NCI-H446 (cell line): ENCODE measurements around the gene MPZL1.

Experiments
- DNase-seq, 2 experiments: peaks; one replicate each; lab custom pipeline; 2025; lab: John Stamatoyannopoulos, UW

Gene MPZL1

DNA sequence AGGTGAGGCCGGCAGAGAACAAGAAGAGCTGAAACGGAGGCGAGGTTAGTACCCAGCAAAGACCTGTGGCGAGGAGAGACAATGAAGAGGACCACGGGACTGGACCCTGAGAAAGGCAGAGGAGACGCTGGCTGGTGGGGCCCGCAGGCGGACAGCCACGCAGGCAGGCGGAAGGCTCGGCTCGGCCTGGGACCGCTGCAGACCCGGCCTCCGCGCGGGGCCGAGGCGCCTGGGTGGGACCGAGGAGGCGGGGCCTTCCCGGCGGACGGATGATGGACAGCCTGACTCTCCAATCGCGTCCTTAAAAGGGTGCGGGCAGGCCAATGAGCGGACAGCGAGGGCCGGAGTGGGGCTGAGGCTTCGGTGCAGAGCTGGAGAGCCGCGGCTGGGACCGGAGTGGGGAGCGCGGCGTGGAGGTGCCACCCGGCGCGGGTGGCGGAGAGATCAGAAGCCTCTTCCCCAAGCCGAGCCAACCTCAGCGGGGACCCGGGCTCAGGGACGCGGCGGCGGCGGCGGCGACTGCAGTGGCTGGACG lies at the start of gene MPZL1:
TSS of gene MPZL1 (plus strand) at position 366 of the 535 bp plus-strand sequence. CDS start 170 bp downstream, outside the sequence.
- peak; percentile 90 to 96 for DNase-seq

DNA sequence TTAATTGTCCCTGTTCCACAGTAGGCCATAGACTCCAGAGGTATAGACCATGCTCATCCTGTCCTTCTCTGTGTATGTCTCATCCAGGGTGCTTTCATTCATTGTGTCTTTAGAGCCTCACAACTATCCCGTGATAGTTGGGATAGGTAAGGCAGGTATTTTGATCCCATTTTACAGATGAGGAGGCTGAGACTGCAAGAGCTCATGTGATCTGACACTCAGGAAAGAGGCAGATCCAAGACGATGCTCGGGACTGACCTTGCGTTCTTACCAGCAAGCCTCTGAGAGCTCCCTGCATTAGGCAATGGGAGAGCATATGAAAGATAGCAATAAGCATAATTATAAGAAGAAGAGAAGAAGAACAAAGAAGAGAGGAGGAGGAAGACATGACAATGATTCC lies 49.0 kb upstream of the MPZL1 start:
- no peak for DNase-seq

DNA sequence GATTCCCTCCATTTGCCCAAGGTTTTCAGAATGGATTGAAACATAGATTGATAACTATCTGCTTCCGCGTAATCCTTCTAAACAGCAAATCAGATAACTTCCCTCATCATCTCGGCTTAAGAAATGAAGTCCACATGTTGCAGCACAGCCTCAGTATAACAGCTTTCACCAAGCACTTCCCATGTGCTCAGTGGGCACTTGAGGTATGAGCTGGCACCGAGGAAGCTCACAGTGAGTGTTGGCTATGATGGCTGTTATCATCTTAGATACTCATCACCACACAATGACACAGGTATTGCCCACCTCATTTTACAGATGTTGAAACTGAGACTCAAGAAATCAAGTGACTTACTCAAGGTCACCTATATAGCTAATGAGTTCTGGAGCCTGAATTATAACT lies 48.5 kb upstream of the MPZL1 start:
- DNase-seq = no peak

DNA sequence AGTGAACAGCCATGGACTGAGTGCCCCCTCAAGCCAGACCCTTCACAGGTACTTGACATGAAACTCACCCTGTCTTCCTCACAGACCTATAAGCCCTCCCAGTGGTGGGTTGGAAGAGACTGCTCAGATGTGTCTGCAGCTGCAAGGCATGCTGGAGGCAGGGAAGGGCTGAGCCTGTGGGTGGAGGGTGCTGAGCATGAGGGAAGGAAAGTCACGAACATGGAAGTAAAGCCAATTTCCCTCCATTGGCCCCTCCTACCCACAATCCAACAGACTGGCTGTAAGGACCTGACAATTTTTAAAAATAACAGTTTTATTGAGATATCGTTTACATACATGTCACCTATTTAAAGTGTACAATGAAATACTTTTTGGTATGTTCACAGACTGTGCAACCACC lies 47.6 kb upstream of the MPZL1 start:
- no peak for DNase-seq

DNA sequence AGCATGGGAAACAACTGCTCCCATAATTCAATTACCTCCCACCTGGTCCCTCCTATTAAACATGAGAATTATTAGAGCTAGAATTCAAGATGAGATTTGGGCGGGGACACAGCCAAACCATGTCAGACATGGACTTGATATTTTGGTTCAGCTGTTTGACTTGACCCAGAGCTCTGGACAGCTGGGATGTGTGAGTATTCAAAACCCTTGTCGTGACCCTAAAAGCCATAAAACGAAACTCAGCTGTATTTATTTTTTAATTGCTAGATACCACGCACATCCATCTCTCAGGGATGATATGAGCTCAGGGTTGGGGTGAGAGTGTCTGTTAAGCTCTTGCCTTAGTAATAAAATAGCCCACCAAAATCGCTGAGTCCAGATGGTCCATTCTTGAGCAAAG lies 46.3 kb upstream of the MPZL1 start:
- DNase-seq = no peak

DNA sequence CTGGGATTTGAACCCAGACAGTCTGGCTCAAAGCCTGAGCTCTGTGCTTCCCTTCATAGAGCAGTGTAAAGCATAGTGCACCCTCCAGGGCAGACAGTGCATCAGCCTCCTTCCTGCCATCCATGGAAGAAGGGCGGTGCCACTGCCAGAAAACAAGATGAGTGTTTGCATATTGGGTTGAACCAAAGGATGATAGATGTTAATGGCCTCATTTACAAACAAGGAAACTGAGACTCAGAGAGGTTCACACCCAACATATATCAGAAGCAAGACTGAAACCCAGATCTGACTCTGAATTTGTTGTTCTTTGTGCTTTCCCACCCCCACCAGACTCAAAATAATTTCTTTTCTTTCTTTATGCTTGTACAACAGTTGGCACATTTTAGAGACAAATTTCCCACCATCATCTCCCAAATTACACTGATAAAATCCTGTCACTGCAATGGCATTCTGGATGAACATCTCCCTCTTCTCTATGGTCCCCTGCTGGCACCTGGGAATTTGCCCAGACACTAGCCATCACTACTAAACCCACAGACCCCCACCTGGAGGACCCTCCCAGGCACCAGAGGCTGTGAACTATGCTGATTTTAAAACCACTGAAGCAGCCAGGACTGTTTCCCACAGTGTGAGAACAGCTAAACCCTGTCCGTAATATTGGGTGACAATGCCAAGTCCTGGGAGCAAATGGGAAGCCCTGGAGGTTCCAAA lies 45.4 kb upstream of the MPZL1 start:
- DNase-seq = no peak

DNA sequence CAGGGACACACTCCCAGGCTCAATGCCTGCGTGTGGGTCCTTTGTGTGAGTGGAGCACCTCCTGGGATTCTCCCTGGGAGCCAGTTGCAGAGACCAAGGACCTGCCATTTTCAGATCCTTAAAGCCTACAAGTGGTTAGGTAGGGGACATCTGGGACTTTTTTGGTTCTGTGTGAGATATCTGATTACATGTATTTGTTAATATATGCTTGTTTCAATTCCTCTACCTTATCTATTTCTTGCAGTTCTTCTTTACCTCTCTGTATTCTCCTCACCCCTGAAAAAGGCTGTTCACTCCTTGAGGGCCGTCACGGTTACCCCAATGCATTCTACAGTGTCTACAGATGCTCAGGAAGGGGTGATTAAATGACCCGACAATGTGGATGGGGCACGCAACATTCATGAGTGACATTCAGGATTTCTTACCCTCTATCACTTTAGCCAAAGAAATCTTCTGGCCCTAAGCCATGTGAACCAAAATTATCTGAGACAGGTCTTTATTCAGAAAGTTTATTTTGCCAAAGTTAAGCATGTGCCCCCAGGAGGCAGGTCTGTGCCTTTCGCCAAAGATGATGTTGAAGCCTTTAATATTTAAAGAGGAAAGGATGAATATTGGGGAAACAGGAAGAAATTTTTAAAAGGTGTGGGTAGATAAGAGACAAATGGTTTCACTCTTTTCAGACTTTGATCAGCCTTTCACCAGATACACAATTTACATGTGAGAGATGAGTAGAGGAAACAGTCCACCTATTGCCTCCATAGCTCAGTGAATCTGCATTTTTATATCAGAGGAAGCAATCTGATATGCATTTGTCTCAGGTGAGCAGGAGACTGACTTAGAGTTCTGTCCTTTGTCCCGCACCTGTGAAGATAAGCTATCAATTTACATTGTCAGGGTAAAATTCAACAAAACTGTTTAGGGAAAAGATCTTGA lies 44.6 kb upstream of the MPZL1 start:
- DNase-seq = no peak

DNA sequence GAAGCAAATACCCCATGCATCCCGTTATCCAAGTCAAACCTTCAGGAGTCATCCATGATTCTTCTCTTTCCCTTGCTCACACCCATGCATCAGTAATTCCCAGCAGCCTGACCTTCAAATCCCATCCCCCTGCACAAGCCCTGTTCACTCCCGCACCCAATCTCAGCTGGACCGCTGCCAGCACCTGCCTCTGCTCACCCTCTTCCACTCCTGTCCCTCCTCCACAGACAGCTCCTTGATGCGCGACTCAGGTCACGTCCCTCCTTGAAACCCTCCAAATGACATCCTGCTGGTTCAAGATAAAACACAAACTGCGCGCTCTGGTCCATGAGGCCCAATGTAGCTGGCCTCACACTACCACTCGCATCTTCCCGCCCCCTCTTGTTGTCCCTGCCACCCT lies 43.4 kb upstream of the MPZL1 start:
- DNase-seq = no peak

DNA sequence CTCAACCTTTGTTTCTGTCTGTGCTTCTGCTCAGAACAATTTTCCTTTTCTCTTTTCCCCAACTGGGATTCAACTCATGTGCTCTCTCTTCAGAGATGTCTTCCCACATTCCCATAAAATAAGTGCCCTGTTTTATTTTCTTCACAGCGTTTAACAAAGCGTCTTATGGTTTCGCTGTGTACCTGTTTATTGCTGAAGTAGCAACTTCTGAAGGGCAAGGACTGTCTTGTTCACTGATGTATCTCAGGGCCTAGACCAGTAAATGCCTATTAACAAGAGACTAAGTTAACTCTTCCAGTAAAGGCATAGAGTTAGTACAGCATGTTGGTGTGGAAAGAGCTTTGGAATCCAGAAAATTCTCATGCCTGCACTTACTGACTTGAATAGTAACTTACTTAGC lies 42.9 kb upstream of the MPZL1 start:
- DNase-seq = no peak

DNA sequence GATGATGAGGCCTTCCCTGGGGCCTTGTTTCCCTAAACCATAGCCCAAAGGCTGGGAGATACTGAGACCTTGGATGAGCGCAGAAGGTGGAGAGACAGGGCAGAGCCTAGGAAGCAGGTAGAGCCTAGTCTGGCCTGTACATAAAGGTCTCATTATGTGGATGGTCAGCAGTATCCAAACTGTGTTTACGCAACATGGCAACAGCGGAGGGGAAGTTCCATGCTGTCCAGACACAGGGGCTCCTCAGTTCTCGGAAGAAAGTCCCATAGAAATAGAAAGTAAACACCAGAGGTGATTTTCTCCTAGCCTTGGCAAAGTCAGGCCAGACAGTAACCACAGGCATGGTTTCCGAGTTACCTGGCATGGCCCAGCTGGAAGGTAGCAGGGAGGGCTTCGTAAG lies 42.1 kb upstream of the MPZL1 start:
- no peak for DNase-seq

DNA sequence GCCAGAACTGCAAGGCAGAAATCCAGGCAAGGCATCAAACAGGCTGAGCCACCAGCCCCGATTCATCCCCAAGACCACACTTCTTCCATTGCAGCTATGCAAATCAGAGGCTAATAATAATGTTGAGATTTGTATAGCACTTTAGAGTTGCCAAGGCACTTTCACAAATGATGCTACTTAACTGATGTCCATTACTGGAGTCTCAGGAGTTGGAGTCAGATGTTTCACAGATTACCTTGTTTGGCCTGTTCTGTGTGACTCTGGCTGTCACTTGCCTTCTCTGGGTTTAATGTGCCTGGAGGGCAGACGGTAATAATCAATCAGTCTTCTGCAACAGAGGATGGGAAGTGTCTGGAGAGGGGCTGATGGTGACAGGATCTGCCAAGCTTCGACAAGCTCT lies 40.8 kb upstream of the MPZL1 start:
- no peak for DNase-seq

DNA sequence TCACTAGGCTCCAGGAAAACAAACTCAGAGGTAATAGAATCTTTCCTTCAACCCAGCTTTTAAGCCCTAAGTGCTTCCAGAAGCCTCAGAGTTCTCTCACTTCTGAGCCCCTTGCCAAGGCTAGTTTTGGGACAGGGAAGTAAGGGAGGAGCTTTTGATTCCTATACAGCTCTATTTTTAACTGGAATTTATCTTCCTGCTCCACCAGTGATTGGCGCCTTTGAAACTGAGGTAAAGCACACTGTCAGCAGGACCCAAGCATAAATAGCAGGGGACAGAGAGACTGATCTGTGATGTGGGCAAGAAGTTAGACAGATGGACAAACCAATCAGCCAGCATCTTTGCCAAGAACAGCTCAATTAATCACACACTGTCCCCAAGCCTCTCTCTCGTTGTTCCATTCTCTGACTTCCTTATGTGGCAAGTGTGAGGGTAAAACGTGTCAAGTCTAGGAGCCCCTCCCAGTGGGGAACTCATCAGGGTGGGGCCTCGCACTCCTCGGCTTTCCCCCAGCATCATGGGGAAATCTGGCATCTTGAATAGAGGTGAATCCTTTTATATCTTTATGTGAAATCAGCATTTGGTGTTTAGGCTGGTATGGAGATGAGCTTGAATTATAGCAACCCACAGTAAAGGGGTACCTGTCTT lies 40.2 kb upstream of the MPZL1 start:
- peak; percentile 45 to 81 for DNase-seq

DNA sequence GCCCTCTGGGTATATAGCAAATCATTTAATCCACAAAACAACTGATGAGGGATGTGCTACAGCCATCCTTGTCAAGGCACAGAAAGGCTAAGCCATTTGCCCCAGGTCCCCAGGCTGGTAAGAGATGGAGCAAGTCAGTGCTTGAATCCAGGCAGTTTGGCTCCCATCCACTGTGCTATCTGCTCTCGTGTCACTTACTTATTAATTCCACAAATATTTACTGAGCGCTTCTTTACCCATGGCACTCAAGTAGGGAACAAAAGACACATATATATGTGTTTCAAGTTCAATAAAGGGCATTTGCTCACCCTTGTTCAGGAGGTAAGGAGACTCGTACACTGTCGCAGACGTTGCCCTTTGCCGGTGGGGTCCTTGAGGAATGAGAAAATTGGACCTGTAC lies 38.6 kb upstream of the MPZL1 start:
- no peak for DNase-seq

DNA sequence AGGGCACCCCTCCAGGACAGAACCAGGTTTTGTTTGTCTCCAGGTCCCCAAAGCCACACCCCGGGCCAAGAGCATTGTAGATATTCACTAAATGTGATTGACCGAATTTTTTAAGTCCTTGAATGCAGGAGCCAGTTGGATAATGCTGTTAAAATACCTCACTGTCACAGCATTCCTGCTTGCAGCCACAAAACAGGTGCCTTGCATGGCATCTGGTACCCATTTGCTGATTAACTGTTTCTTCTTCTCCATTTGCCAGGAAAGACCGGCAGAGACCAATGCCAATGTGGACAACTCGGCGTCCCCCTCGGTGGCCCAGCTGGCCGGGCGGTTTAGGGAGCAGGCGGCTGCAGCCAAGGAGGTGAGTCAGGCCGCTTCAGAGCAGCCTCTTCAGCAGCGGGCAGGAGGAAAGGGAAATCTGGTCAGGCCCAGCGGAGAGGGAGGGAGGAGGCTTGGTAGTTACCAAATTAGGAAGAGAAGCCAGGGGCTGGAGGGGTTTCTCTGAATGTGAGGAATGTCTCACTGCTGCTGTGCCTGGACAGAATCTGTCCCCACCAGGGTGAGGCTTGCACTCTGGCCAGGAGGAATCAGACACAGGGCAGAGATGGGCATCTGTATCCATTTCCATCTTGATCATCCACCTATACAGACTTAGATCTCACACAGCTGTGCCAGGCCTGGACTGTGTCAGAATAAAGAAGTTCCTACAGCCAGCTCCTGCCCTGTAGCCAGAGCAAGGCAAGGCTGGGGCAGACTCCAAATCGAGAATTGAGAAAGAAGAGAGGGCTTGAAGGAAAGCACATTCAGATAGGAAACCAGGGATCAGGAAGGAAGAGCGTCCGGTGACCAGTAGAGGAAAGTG lies 37.9 kb upstream of the MPZL1 start:
- peak; percentile 52 to 77 for DNase-seq

DNA sequence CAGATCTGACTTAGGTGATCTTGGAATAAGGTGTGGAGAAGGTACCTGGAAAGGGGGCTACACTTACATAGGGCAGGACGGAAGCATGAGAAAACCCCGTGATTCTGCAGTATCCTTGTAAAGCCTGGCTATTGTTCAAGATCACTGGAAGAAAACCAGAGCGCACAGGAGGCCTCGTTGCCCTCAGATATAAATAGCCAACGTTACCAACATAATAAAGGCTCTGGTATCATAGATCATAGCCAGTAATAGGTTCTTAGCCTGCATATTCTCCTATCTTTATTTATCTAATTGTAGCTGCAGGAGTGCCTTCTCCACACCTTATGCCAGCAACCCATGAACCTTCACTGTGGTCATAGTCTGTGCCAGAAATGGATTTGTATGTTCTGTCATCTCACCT lies 35.9 kb upstream of the MPZL1 start:
- peak in 1 of 2 experiments; percentile 19 for DNase-seq

DNA sequence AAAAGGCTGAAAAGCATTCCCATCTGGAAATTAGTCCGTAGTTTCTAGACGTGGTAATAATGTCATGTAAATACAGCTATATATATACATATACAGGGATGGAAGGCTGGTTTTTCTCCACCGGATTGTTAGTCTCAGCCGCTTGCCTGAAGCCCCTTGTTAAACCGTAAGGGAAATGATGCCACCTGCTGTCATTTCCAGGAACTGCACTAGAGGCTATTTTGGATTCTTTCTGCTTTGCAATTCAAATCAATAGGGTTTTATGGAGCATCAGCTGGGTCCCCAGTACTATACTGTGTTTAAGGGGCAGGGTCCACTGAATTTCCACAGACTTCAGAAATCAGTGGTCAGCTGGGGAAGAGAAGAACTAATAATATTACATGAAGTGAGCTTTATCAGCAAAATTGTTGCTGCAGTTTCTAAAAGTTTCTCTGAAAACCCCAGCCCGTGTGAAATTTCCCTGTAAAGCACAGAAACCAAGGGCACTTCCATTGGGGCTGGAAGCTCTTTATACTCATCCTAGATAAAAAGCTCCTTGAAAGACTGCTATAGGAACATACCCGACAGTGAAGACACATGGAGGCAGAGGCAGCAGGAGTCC lies 33.8 kb upstream of the MPZL1 start:
- DNase-seq = peak; percentile 78 to 93

DNA sequence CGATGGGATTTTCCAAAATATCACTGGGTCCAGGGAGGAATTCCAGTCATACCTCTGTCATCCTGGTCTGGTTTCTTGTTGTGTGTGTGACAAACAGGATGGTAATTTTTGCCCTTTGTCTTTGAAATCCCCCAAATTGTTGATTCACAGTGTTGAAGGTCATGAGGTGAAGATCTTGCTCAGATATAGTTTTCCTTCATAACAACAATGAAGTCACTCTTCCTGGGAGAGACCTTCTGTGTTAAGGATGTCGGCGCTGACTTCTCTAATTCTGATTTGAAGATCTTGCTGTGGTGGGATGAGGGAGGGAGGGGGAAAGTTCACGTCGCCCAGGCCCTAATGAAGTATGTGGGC lies 32.2 kb upstream of the MPZL1 start:
- DNase-seq = no peak

DNA sequence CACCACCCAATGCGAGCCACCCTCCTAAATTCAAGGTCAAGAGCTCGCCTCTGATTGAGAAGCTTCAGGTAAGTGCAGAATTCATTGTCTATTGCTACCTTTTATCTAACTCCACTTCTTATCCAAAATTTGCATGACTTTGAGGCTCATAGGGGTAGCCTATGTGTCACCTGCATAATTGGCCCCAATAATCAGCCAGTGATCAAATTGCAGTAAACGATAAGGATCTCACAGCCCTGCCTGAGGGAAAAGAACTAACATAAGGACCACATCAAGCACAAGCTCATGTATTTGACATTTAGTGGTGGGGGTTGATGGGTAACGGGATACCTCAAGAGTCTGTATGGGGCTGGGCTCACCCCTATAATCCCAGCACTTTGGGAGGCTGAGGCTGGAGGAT lies 31.7 kb upstream of the MPZL1 start:
- no peak for DNase-seq

DNA sequence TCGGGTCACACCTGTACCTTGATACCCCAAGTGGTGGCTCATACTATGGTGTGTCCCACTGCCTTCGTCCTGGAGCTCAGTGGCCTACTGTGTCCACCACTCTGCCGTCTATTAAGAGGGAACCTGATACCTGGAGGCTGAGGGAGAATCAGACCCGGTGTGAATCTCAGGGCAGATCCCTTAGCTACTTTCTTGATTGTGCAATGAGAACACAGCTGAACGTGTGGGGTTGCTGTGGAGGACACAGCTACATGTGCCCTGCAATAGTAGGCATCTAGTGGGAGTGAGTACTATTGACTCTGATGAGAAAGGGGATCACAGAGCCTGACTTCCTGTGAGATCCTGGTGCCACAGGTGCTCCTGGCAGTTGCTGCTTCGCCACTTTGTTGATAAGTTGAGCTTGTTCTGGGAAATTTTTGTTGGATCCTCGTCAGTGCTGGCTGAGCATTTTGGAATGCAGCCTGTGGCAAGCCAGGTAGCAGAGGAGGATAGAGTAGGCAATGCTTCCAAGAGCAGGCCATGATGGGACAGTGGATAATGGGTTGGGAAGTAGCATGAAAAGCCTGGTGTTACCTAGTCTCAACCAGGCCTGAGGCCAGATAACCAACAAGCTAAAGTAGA lies 28.2 kb upstream of the MPZL1 start:
- no peak for DNase-seq

DNA sequence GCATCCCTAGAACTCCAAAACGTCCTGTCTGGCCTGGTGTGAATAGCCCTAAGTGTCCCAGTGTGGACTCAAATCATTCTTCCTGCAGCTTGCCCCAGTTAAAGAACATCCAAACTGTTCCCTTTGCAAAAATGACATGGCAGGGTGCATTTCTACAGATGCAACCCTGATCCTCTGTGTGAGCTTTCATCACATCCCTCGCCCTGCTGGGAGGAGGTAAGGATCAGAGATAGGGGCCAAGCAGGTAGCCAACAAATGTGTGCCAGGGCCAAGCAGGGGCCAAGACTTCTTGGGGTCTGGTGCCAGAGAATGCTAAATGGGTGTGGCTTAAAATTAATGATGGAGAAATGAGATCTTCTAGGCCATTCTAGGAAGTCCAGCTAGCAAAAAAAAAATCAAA lies 27.1 kb upstream of the MPZL1 start:
- no peak for DNase-seq

DNA sequence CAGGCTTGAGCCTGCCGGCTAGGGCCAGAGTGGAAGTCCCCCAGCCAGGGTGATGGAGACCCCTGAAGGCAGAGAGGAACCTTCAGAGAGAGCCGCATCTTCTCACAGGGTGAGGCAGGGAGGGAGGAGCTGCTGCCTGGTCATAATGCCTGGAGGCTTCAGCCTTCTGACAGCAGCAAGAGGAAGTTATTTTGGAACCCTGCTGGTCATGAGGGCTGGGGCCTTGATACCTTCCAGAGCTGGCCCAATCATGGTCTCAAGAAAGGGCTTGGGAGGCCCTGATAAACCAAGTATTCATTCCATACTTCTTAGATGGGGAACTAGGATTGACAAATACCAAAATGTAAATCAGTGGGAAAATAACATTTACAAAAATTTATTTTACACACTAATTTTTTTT lies 26.6 kb upstream of the MPZL1 start:
- DNase-seq = no peak
